T-cell (primary cell): Measurements from ENCODE around the gene ATP10D. TPM values are rescaled to one million over a fixed set of nuclear protein-coding genes. Genes with fewer than 3 reads are reported as not detected.
"Not testable (repeated sequence)": the region's sequence is repeated elsewhere in the genome, so short reads cannot be mapped to it uniquely, and the experiment has no call there.

Experiments used
- ATAC-seq, 4 experiments: fragments of 200-7000 bp in 3 of 4; fragments of 150-1000 bp in 1 of 4; cut with Tn5 transposase; replicated peaks in 1 of 4; 1 replicate in 3 of 4; 2 replicates in 1 of 4; pipeline ENCODE4 v1.10.0; 2021; ENCODE audit warnings: moderate library complexity in 3 of 4, mild to moderate bottlenecking in 2 of 4, moderate number of reproducible peaks in 1 of 4
- CTCF ChIA-PET, 2 donors: fragments of 300-600 bp; sonication (Branson Sonifier 250); formaldehyde crosslinking; loops; one replicate each; lab custom pipeline; 2022; ENCODE audit warnings: antibody characterized with exemption in 2 of 2; lab: Charles Lee
- POLR2A ChIA-PET, 2 donors: fragments of 300-600 bp; sonication (Branson Sonifier 250); formaldehyde crosslinking; loops; one replicate each; lab custom pipeline; 2022; ENCODE audit warnings: antibody characterized with exemption in 2 of 2; lab: Charles Lee
- DNase-seq, 35 experiments: peaks; one replicate each; pipeline versions ENCODE4 v3.0.0 to v3.0.0-alpha.2; 2013 to 2023
- H3K27ac ChIP-seq: one replicate; pipeline ENCODE4 v1.5.1; 2013; ENCODE audit warnings: low read length
- H3K27me3 ChIP-seq, 2 experiments: replicated peaks in 1 of 2; 1 replicate in 1 of 2; 2 replicates in 1 of 2; pipeline versions ENCODE4 v1.6.1 to v1.7.0; 2013; ENCODE audit warnings: low read length in 1 of 2, mixed read lengths in 1 of 2; ENCODE audit not compliant: control insufficient read depth in 2 of 2, insufficient read depth in 2 of 2; ENCODE audit errors: extremely low read depth in 1 of 2
- H3K36me3 ChIP-seq, 2 donors: 1 replicate in 1 of 2; 2 replicates in 1 of 2; pipeline versions ENCODE4 v1.6.1 to v1.7.0; 2013; ENCODE audit warnings: low read length in 1 of 2; ENCODE audit not compliant: control insufficient read depth in 2 of 2, insufficient read depth in 1 of 2; ENCODE audit errors: extremely low read depth in 1 of 2
- H3K4me1 ChIP-seq, 2 experiments: 1 replicate in 1 of 2; 2 replicates in 1 of 2; pipeline versions ENCODE4 v1.6.1 to v1.7.0; 2013; ENCODE audit warnings: low read length in 2 of 2, mixed read lengths in 1 of 2; ENCODE audit not compliant: insufficient read depth in 2 of 2, control insufficient read depth in 1 of 2; ENCODE audit errors: extremely low read depth in 1 of 2
- H3K4me3 ChIP-seq, 2 donors: 1 replicate in 1 of 2; 2 replicates in 1 of 2; pipeline versions ENCODE4 v1.5.1 to v1.7.0; 2013; ENCODE audit warnings: mild to moderate bottlenecking in 2 of 2, low read length in 1 of 2, moderate library complexity in 1 of 2; ENCODE audit not compliant: control insufficient read depth in 1 of 2; ENCODE audit errors: extremely low read depth in 1 of 2
- H3K9me3 ChIP-seq: 2 replicates; pipeline ENCODE4 v1.7.0; 2013
- H3K27ac Mint-ChIP-seq, 2 donors: one replicate each; pipeline ENCODE4 v1.8.0; 2020 to 2021; ENCODE audit warnings: mild to moderate bottlenecking in 2 of 2, mixed read lengths in 2 of 2
- H3K27me3 Mint-ChIP-seq, 2 donors: one replicate each; pipeline ENCODE4 v1.8.0; 2021 to 2022; ENCODE audit warnings: mixed read lengths in 2 of 2
- H3K36me3 Mint-ChIP-seq: one replicate; pipeline ENCODE4 v1.8.0; 2021; ENCODE audit warnings: mixed read lengths
- H3K4me1 Mint-ChIP-seq, 3 donors: one replicate each; pipeline ENCODE4 v1.8.0; 2020 to 2022; ENCODE audit warnings: mixed read lengths in 3 of 3, mild to moderate bottlenecking in 1 of 3
- H3K4me3 Mint-ChIP-seq, 3 donors: one replicate each; pipeline ENCODE4 v1.8.0; 2020 to 2022; ENCODE audit warnings: mild to moderate bottlenecking in 3 of 3, mixed read lengths in 3 of 3, moderate library complexity in 3 of 3
- H3K9me3 Mint-ChIP-seq, 3 donors: one replicate each; pipeline ENCODE4 v1.8.0; 2020 to 2022; ENCODE audit warnings: mixed read lengths in 3 of 3
- WGBS: methylation state at CpG from one replicate; pipeline ENCODE4 v1.1.5; 2013; ENCODE audit warnings: missing lambda C conversion rate; ENCODE audit not compliant: insufficient coverage; 5-methylcytosine and 5-hydroxymethylcytosine counted together
- total RNA-seq, 35 experiments: library from RNA in 6 of 35; stranded (reverse) in 6 of 35; fragments of 120-200 nt in 1 of 35; gene quantifications; one replicate each; pipeline versions ENCODE4 v1.2.1 to v1.2.4 and lab custom pipeline; 2013 to 2026

ATP10D gene
- total RNA-seq, 5 donors from 2014 or later (not counting 1 experiment from before 2014, with no cell fraction given) = 2.3 to 8.0 (median 5.0) TPM

DNA sequence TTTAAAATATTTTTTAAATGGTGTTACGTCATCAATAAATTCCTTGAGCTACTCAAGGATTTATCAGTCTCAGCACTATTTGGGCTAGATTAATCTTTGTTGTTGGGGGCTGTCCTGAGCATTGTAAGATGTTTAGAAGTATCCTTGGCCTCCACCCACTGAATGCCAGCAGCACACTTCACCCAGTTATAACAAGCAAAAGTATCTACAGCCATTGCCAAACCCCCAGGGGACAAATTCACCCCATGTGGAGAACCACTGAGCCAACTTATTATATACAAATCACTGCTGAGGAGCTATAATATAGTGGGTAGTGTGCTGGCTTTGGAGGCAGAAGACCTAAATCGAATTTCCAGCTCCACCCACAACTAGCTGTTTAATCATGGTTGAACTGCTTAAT, 58.3 kb downstream of the ATP10D start:
- H3K36me3 Mint-ChIP-seq = peaks cover 31% of the 10 kb centered on the region
- H3K27ac ChIP-seq = no peak overlapping the region
- no peak overlapping the region for H3K4me3 Mint-ChIP-seq
- ChIA-PET POLR2A (no interaction called here), CTCF (no interaction called here)
- no peak overlapping the region for H3K27ac Mint-ChIP-seq
- H3K27me3 Mint-ChIP-seq = no peaks in the 10 kb centered on the region
- WGBS = no CpG with 5 or more reads among the region's 2 CpGs
- no peak overlapping the region for H3K4me3 ChIP-seq
- H3K4me1 Mint-ChIP-seq = peaks cover 0 to 4% (median 0%) of the 10 kb centered on the region in 3 donors
- no peak for ATAC-seq
- no peaks in the 10 kb centered on the region for H3K4me1 ChIP-seq
- H3K9me3 ChIP-seq = no peaks in the 10 kb centered on the region
- no peaks in the 10 kb centered on the region for H3K27me3 ChIP-seq
- DNase-seq = no peak
- no peaks in the 10 kb centered on the region for H3K9me3 Mint-ChIP-seq
- no peaks in the 10 kb centered on the region for H3K36me3 ChIP-seq

DNA sequence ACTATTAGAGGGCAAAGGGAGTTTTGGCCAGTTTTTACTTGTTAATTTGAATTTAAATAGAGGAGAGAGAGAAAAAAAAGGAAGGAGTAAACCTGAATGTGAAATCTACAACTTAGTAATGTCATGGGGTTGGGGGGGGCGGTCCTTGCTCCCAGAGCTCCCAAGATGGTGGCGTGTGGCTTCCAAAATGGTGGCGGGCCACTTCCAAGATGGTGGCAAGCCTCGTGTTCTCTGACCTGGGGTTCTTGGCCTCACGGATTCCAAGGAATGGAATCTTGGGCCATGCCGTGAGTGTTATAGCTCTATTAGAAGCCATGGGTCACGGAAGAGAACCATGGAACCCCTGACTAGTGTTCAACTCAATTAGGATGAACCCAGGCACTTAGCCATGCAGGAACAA, 65.3 kb downstream of the ATP10D start:
- H3K9me3 ChIP-seq, H3K4me1 ChIP-seq, H3K36me3 ChIP-seq, H3K4me3 ChIP-seq, H3K4me3 Mint-ChIP-seq, H3K27me3 ChIP-seq, DNase-seq, CTCF ChIA-PET, H3K27ac ChIP-seq, H3K27me3 Mint-ChIP-seq, H3K9me3 Mint-ChIP-seq, H3K27ac Mint-ChIP-seq, POLR2A ChIA-PET, ATAC-seq, H3K4me1 Mint-ChIP-seq: not testable (repeated sequence)
- peaks cover 18% of the 10 kb centered on the region for H3K36me3 Mint-ChIP-seq
- 94% methylated on average over 7 of the region's 7 CpGs for WGBS

DNA sequence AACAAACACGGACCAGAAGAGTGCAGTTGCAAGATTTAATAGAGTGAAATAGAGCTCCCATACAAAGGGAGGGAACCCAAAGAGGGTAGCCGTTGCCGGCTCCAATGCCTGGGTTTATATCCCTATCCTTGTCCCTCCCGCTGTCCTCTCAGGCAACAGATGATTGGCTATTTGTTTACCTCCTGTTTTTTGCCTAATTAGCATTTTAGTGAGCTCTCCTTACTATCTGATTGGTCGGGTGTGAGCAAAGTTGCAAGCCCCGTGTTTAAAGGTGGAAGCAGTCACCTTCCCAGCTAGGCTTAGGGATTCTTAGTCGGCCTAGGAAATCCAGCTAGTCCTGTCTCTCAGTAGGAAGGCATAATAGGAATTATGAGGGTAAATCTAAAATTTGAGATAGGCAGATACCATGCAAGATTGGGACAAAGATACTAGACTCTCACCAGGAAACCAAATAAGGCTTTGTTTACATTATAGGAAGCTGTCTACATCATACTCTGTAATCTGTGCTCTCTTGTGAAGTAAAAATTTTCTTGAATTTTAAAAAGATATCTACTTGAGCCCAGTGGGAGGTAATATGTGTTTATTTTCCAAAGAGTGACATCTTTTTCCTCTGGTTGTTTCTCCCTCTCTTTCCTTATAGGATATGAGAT, 65.9 kb downstream of the ATP10D start:
- Mint-ChIP-seq H3K27ac (no peak overlapping the region), H3K9me3 (no peaks in the 10 kb centered on the region), H3K36me3 (peaks cover 14% of the 10 kb centered on the region), H3K4me1 (peaks cover 0 to 4% (median 2%) of the 10 kb centered on the region in 3 donors), H3K27me3 (no peaks in the 10 kb centered on the region), H3K4me3 (no peak overlapping the region)
- ChIA-PET CTCF (interaction anchor here in 1 of 2 donors (1.0 kb wide), 1 partner anchor 8 kb away, joined by 3 read pairs; no protein-coding TSS in a partner anchor), POLR2A (no interaction called here)
- DNase-seq (no peak), ATAC-seq (no peak)
- Histone ChIP-seq H3K4me3 (no peak overlapping the region), H3K36me3 (no peaks in the 10 kb centered on the region), H3K9me3 (no peaks in the 10 kb centered on the region), H3K27me3 (no peaks in the 10 kb centered on the region), H3K4me1 (no peaks in the 10 kb centered on the region), H3K27ac (no peak overlapping the region)
- WGBS = 100% methylated on average over 2 of the region's 7 CpGs

DNA sequence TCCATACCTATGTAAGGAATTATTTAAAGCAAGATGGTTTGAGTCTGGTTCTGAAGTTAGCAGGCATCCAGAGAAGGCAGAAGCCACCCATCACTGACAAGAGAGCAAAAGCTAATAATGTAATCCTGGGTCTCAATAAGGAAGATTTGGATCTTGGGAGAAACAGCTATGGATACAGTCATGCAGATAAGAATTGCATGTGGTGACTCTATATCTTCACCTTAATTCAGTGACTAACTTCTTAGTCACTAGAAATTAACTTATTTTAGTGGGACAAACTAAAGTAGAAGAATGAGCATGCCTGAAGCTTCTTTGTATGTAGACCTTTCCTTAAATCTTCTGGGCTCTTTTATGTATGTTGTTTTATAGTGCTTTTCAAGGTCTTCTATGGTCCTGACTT, 66.6 kb downstream of the ATP10D start:
- no peaks in the 10 kb centered on the region for H3K9me3 Mint-ChIP-seq
- Histone ChIP-seq H3K9me3 (no peaks in the 10 kb centered on the region), H3K4me3 (no peak overlapping the region), H3K27me3 (no peaks in the 10 kb centered on the region), H3K4me1 (no peaks in the 10 kb centered on the region), H3K36me3 (no peaks in the 10 kb centered on the region), H3K27ac (no peak overlapping the region)
- CTCF ChIA-PET = interaction anchor here in 1 of 2 donors (1.0 to 1.3 kb wide), 3 partner anchors 8 to 13 kb away, joined by 3 to 6 read pairs (median 3); no protein-coding TSS in a partner anchor
- no peak overlapping the region for H3K4me3 Mint-ChIP-seq
- H3K4me1 Mint-ChIP-seq = peaks cover 0 to 4% (median 2%) of the 10 kb centered on the region in 3 donors
- no peak for ATAC-seq
- H3K27ac Mint-ChIP-seq = no peak overlapping the region
- peaks cover 10% of the 10 kb centered on the region for H3K36me3 Mint-ChIP-seq
- no peak for DNase-seq
- H3K27me3 Mint-ChIP-seq = no peaks in the 10 kb centered on the region
- POLR2A ChIA-PET = no interaction called here

DNA sequence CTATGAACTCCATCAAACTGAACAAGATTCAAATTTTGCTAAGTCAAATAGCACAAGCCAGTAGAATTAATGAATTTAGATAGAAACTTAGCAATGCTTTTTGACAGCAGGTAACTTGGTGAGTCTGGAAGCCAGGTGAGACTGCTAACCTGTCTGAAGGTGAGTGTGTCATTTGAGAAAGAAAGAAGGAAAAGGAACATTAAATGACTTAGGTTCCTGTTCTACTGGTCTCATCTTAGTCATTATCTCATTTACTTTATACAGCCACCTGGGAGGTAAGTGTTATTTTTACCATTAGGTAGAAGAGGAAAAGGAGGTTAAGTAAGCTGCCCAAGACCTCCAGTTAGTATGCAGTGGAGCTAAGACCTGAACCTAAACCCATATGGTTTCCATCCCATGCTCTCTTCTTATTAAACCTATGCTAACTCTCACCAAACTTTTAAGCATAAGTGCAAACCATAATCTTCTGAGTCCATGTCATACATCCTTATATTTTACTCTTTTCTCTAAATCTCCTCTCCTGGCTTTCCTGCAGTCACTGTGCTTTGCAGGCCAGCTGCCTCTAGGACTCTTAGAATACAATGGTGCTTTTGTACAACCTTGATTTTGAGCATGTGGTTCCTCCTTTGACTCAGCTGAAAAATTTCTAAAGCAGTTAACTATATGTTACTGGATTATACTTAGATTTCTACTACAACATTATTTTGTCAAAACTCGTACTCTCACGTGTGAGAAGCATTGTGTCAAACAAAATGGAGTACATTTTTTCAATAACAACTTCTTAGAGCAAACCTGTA, 68.5 kb downstream of the ATP10D start:
- no CpG with 5 or more reads among the region's 2 CpGs for WGBS
- DNase-seq (no peak), ATAC-seq (no peak)
- no peak overlapping the region for H3K27ac Mint-ChIP-seq
- H3K4me1 ChIP-seq = no peaks in the 10 kb centered on the region
- H3K27me3 Mint-ChIP-seq = no peaks in the 10 kb centered on the region
- H3K36me3 ChIP-seq = no peaks in the 10 kb centered on the region
- H3K4me1 Mint-ChIP-seq = peaks cover 0 to 4% (median 2%) of the 10 kb centered on the region in 3 donors
- no peak overlapping the region for H3K27ac ChIP-seq
- no peaks in the 10 kb centered on the region for H3K9me3 Mint-ChIP-seq
- H3K4me3 ChIP-seq = no peak overlapping the region
- ChIA-PET CTCF (no interaction called here), POLR2A (no interaction called here)
- H3K4me3 Mint-ChIP-seq = no peak overlapping the region
- no peaks in the 10 kb centered on the region for H3K27me3 ChIP-seq
- H3K9me3 ChIP-seq = no peaks in the 10 kb centered on the region
- H3K36me3 Mint-ChIP-seq = peaks cover 4% of the 10 kb centered on the region

DNA sequence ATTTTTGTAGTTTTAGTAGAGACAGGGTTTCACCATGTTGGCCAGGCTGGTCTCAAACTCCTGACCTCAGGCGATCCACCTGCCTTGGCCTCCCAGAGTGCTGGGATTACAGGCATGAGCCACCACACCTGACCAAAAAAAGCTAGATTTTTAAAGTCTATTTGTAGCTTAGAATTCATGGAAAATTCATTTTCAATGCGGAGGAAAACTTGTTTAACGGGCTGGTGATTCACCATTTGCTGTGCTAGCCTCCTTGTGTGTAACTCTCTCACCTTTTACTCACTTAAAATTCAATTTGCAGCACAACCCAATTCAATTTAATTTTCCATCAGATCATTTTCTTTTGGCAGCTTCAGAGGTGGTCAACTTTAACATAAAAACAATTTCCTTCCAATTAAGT, 70.8 kb downstream of the ATP10D start:
- not testable (repeated sequence) for H3K27ac Mint-ChIP-seq, DNase-seq, H3K4me3 Mint-ChIP-seq, H3K27me3 ChIP-seq, ATAC-seq, H3K27me3 Mint-ChIP-seq, H3K4me1 ChIP-seq, H3K36me3 ChIP-seq, H3K4me1 Mint-ChIP-seq, H3K4me3 ChIP-seq, H3K27ac ChIP-seq, H3K36me3 Mint-ChIP-seq, H3K9me3 ChIP-seq, H3K9me3 Mint-ChIP-seq
- ChIA-PET CTCF (interaction anchor here in 1 of 2 donors (1.1 kb wide), 1 partner anchor 9 kb away, joined by 3 read pairs; no protein-coding TSS in a partner anchor), POLR2A (interaction anchor here in 1 of 2 donors (0.6 kb wide), 1 partner anchor 16 kb away, joined by 3 read pairs; no protein-coding TSS in a partner anchor)
- WGBS = 100% methylated on average over 2 of the region's 3 CpGs
